A549 (cell line): ENCODE measurements around the gene CHIT1.

Source experiments
- CHD2 ChIP-seq: fragments of 150-350 bp; IDR thresholded peaks from 2 replicates; pipeline ENCODE4 v1.6.1; 2014; ENCODE audit warnings: low read length; ENCODE audit not compliant: partially characterized antibody
- EP300 ChIP-seq, 2 experiments: fragments of >200 bp; sonication (Bioruptor Twin); formaldehyde crosslinking; IDR thresholded peaks; 2 replicates in 1 of 2; 3 replicates in 1 of 2; pipeline ENCODE4 v1.6.1; 2016 to 2017
- ESRRA ChIP-seq: fragments of 150-350 bp; IDR thresholded peaks from 2 replicates; pipeline ENCODE4 v1.6.1; 2014; ENCODE audit warnings: mild to moderate bottlenecking, low read length, borderline replicate concordance
- JUNB ChIP-seq: fragments of >200 bp; sonication (Bioruptor Twin); formaldehyde crosslinking; IDR thresholded peaks from 2 replicates; pipeline ENCODE4 v1.6.1; 2016
- MYC ChIP-seq: IDR thresholded peaks from 2 replicates; pipeline ENCODE4 v1.6.1; 2012; ENCODE audit warnings: mild to moderate bottlenecking, inconsistent platforms, low read length, improper control_type of control experiment, borderline replicate concordance
- POLR2A ChIP-seq: IDR thresholded peaks from 2 replicates; pipeline ENCODE4 v1.6.1; 2012; ENCODE audit warnings: mild to moderate bottlenecking, low read length
- RAD21 ChIP-seq, 2 experiments: fragments of >200 bp in 1 of 2; sonication (Bioruptor Twin) in 1 of 2; formaldehyde crosslinking in 1 of 2; IDR thresholded peaks in 1 of 2; conservative IDR thresholded peaks in 1 of 2; 2 replicates in 1 of 2; 3 replicates in 1 of 2; pipeline ENCODE4 v1.6.1; 2012 to 2018; ENCODE audit warnings: inconsistent platforms in 1 of 2
- TF ChIP-seq, protein P1 (sequence below): fragments of >200 bp; sonication (Bioruptor Twin); formaldehyde crosslinking; IDR thresholded peaks from 3 replicates; pipeline ENCODE4 v1.5.1; 2016

DNA sequence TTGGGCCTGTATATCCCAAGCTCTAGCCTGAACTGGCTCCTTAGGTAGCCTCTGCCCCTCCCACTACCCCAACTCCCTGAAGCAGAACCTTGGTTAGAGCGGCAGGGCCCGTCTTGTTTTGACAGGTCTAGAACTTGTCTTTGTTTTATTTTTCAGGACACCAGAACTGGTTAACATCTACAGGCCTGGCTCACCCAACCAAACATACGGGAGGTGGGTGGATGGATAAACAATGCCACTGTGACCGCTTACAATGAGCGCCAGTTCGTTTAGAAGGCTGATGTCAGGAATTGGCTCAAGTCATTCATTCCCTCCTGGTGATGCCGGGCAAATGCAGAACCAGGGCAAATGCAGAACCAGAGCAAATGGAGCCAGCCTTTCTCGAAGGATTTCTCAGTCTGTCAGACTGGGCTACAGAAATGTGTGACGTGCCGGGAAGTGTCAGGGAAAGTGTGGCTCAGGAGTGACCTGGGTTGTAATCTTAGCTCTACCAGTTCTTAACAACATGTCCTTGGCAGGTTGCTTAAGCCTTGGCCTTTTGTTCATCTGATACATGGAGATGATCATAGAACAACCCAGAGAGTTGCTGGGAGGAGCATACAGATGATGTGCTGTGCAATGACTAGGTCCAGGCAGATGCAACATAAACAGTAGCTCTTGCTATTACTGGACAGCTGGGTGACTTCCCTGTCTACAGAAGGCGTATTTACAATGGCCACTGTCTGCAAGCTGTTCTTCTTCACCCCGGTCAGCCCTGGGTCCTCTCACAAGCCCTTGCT, 45.3 kb upstream of the CHIT1 start:
- TF ChIP-seq MYC, result no peak
- TF ChIP-seq EP300 (IDR thresholded peaks at IDR 0.05), result no peak
- TF ChIP-seq, protein P1, sequence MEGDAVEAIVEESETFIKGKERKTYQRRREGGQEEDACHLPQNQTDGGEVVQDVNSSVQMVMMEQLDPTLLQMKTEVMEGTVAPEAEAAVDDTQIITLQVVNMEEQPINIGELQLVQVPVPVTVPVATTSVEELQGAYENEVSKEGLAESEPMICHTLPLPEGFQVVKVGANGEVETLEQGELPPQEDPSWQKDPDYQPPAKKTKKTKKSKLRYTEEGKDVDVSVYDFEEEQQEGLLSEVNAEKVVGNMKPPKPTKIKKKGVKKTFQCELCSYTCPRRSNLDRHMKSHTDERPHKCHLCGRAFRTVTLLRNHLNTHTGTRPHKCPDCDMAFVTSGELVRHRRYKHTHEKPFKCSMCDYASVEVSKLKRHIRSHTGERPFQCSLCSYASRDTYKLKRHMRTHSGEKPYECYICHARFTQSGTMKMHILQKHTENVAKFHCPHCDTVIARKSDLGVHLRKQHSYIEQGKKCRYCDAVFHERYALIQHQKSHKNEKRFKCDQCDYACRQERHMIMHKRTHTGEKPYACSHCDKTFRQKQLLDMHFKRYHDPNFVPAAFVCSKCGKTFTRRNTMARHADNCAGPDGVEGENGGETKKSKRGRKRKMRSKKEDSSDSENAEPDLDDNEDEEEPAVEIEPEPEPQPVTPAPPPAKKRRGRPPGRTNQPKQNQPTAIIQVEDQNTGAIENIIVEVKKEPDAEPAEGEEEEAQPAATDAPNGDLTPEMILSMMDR, result no peak
- no peak for TF ChIP-seq CHD2
- TF ChIP-seq RAD21 (conservative IDR thresholded peaks at IDR 0.05 in 1 of 2, IDR thresholded peaks at IDR 0.05 in 1 of 2), result no peak
- TF ChIP-seq JUNB, result no peak
- TF ChIP-seq ESRRA, result no peak
- TF ChIP-seq POLR2A, result no peak
